OCI-M2 (cell line): ENCODE measurements around the gene RASL10A.

ENCODE experiments used
- DNase-seq: peaks from one replicate; lab custom pipeline; 2025; ENCODE audit not compliant: unreplicated experiment; lab: John Stamatoyannopoulos, UW

The RASL10A gene

GRCh38 chr22:29306835-29307595, 8.5 kb downstream of the RASL10A start:
- DNase-seq, result no peak

- DNase-seq, result no peak
Measured at GRCh38 chr22:29306175-29306834, 9.2 kb downstream of the RASL10A start, which contains the start of gene GAS2L1. TSS of gene GAS2L1 (plus strand) at chr22:29306650. CDS start at chr22:29308106, 1,456 bp downstream.

GRCh38 chr22:29305836-29306174, 9.7 kb downstream of the RASL10A start:
- no peak for DNase-seq

GRCh38 chr22:29302681-29303465, 12.6 kb downstream of the RASL10A start:
- no peak for DNase-seq

- DNase-seq, result no peak
Measured at GRCh38 chr22:29302402-29302680, 13.2 kb downstream of the RASL10A start.

GRCh38 chr22:29301716-29302401, 13.6 kb downstream of the RASL10A start:
- no peak for DNase-seq

GRCh38 chr22:29300807-29301601, 14.5 kb downstream of the RASL10A start:
- DNase-seq, result no peak

- DNase-seq, result no peak
Measured at GRCh38 chr22:29300467-29300806, 15.1 kb downstream of the RASL10A start.

GRCh38 chr22:29299136-29299900, 16.2 kb downstream of the RASL10A start:
- no peak for DNase-seq

GRCh38 chr22:29298641-29299040, 16.9 kb downstream of the RASL10A start:
- no peak for DNase-seq

GRCh38 chr22:29292379-29292778, 23.1 kb downstream of the RASL10A start:
- no peak for DNase-seq

- no peak for DNase-seq
Measured at GRCh38 chr22:29291215-29291614, 24.3 kb downstream of the RASL10A start.

GRCh38 chr22:29290061-29290460, 25.4 kb downstream of the RASL10A start:
- DNase-seq, result no peak

- no peak for DNase-seq
Measured at GRCh38 chr22:29288837-29289236, 26.7 kb downstream of the RASL10A start.

- DNase-seq, result no peak
Measured at GRCh38 chr22:29284196-29284595, 31.3 kb downstream of the RASL10A start.

GRCh38 chr22:29277927-29278326, 37.6 kb downstream of the RASL10A start:
- no peak for DNase-seq

- no peak for DNase-seq
Measured at GRCh38 chr22:29275819-29276565, 39.5 kb downstream of the RASL10A start.

GRCh38 chr22:29275167-29275566, 40.3 kb downstream of the RASL10A start:
- DNase-seq, result no peak

GRCh38 chr22:29272624-29273023, 42.9 kb downstream of the RASL10A start:
- DNase-seq, result no peak
